Activated B cell treated with CpG ODN at 0.5 μM for 24 hours (primary cell): ENCODE data around the gene TRMT44. TPM values are rescaled to one million over a fixed set of nuclear protein-coding genes. Genes with fewer than 3 reads are reported as not detected.

ENCODE experiments used
- ATAC-seq: fragments of 200-7000 bp; cut with Tn5 transposase; one replicate; pipeline ENCODE4 v1.10.0; 2021; ENCODE audit warnings: low read depth, mild to moderate bottlenecking, moderate library complexity
- CTCF ChIA-PET: fragments of 350-600 bp; sonication (Branson Sonifier 250); formaldehyde crosslinking; loops from one replicate; lab custom pipeline; 2021; ENCODE audit warnings: antibody characterized with exemption; lab: Charles Lee
- POLR2A ChIA-PET: fragments of 350-600 bp; sonication (Branson Sonifier 250); formaldehyde crosslinking; loops from one replicate; lab custom pipeline; 2021; ENCODE audit warnings: antibody characterized with exemption; lab: Charles Lee
- DNase-seq: peaks from one replicate; pipeline ENCODE4 v3.0.0; 2022
- H3K27ac Mint-ChIP-seq: one replicate; pipeline ENCODE4 v1.8.0; 2020; ENCODE audit warnings: mixed read lengths
- H3K27me3 Mint-ChIP-seq: one replicate; pipeline ENCODE4 v1.8.0; 2021; ENCODE audit warnings: mixed read lengths
- H3K36me3 Mint-ChIP-seq: one replicate; pipeline ENCODE4 v1.8.0; 2021; ENCODE audit warnings: low read depth, mixed read lengths
- H3K4me1 Mint-ChIP-seq: one replicate; pipeline ENCODE4 v1.8.0; 2021; ENCODE audit warnings: mixed read lengths
- H3K4me3 Mint-ChIP-seq: one replicate; pipeline ENCODE4 v1.8.0; 2020; ENCODE audit warnings: mild to moderate bottlenecking, mixed read lengths
- H3K9me3 Mint-ChIP-seq: one replicate; pipeline ENCODE4 v1.8.0; 2020; ENCODE audit warnings: mixed read lengths
- CTCF ChIP-seq: fragments of 200-600 bp; IDR thresholded peaks from one replicate; pipeline ENCODE4 v1.8.0; 2022; ENCODE audit warnings: antibody characterized with exemption, mild to moderate bottlenecking
- intact Hi-C: fragments of 100-400 bp; cut with micrococcal nuclease; formaldehyde crosslinking; loops from one replicate; pipeline ENCODE4 v1.15.1; 2024
- total RNA-seq: library from RNA; stranded (reverse); gene quantifications from 2 replicates; pipeline ENCODE4 v1.2.3, GENCODE V29; 2022

TRMT44 gene
- total RNA-seq, 1 donor from 2014 or later: 33.8 TPM

GRCh38 chr4:8461086-8461485 lies 20.5 kb downstream of the TRMT44 start:
- Mint-ChIP-seq H3K27me3 (no peaks in the 10 kb centered on the region), H3K27ac (no peak overlapping the region), H3K36me3 (peaks cover 76% of the 10 kb centered on the region), H3K9me3 (no peaks in the 10 kb centered on the region), H3K4me1 (no peaks in the 10 kb centered on the region), H3K4me3 (no peak overlapping the region)
- TF ChIP-seq CTCF: no peak
- ChIA-PET CTCF (no interaction called here), POLR2A (no interaction called here)
- no peak for DNase-seq
- intact Hi-C loops: no loop called here
- ATAC-seq: no peak

- ATAC-seq: no peak
- Mint-ChIP-seq H3K4me1 (no peaks in the 10 kb centered on the region), H3K4me3 (no peak overlapping the region), H3K36me3 (peaks cover 74% of the 10 kb centered on the region), H3K27ac (no peak overlapping the region), H3K27me3 (no peaks in the 10 kb centered on the region), H3K9me3 (no peaks in the 10 kb centered on the region)
- intact Hi-C loops: no loop called here
- ChIA-PET POLR2A (no interaction called here), CTCF (no interaction called here)
- TF ChIP-seq CTCF: no peak
- DNase-seq: no peak
Measured at GRCh38 chr4:8461616-8462015, 21.0 kb downstream of the TRMT44 start.

GRCh38 chr4:8463811-8464210 lies 23.2 kb downstream of the TRMT44 start:
- H3K27ac Mint-ChIP-seq: no peak overlapping the region

GRCh38 chr4:8464381-8464780 lies 23.8 kb downstream of the TRMT44 start:
- peaks cover 4% of the 10 kb centered on the region for H3K4me1 Mint-ChIP-seq
- DNase-seq (no peak), ATAC-seq (no peak)
- no peak overlapping the region for H3K27ac Mint-ChIP-seq
- intact Hi-C loops: no loop called here
- no peaks in the 10 kb centered on the region for H3K27me3 Mint-ChIP-seq
- CTCF ChIA-PET: no interaction called here
- POLR2A ChIA-PET: no interaction called here
- H3K4me3 Mint-ChIP-seq: no peak overlapping the region
- H3K36me3 Mint-ChIP-seq: peaks cover 76% of the 10 kb centered on the region
- TF ChIP-seq CTCF: no peak
- H3K9me3 Mint-ChIP-seq: no peaks in the 10 kb centered on the region

More at GRCh38 chr4:8463811-8464210, 23.2 kb downstream of the TRMT44 start:
- Mint-ChIP-seq H3K4me3 (no peak overlapping the region), H3K4me1 (peaks cover 4% of the 10 kb centered on the region), H3K36me3 (peaks cover 76% of the 10 kb centered on the region), H3K27me3 (no peaks in the 10 kb centered on the region), H3K9me3 (no peaks in the 10 kb centered on the region)
- ChIA-PET POLR2A (no interaction called here), CTCF (no interaction called here)
- ATAC-seq: no peak
- TF ChIP-seq CTCF: no peak
- intact Hi-C loops: no loop called here
- no peak for DNase-seq

GRCh38 chr4:8465615-8466611 lies 25.3 kb downstream of the TRMT44 start:
- TF ChIP-seq CTCF: no peak
- ChIA-PET POLR2A (no interaction called here), CTCF (no interaction called here)
- ATAC-seq (no peak), DNase-seq (no peak)
- peaks cover 4% of the 10 kb centered on the region for H3K4me1 Mint-ChIP-seq
- no peak overlapping the region for H3K4me3 Mint-ChIP-seq
- H3K27ac Mint-ChIP-seq: no peak overlapping the region
- peaks cover 69% of the 10 kb centered on the region for H3K36me3 Mint-ChIP-seq
- H3K27me3 Mint-ChIP-seq: no peaks in the 10 kb centered on the region
- no peaks in the 10 kb centered on the region for H3K9me3 Mint-ChIP-seq
- intact Hi-C loops: no loop called here
